CD1c-positive myeloid dendritic cell (primary cell): Measurements from ENCODE around the gene CDKL4.
"Not testable (repeated sequence)": the region's sequence is repeated elsewhere in the genome, so short reads cannot be mapped to it uniquely, and the experiment has no call there.

Experiments
- DNase-seq: peaks from one replicate; pipeline ENCODE4 v3.0.0-alpha.2; 2016; ENCODE audit errors: extremely low spot score

The CDKL4 gene

DNA sequence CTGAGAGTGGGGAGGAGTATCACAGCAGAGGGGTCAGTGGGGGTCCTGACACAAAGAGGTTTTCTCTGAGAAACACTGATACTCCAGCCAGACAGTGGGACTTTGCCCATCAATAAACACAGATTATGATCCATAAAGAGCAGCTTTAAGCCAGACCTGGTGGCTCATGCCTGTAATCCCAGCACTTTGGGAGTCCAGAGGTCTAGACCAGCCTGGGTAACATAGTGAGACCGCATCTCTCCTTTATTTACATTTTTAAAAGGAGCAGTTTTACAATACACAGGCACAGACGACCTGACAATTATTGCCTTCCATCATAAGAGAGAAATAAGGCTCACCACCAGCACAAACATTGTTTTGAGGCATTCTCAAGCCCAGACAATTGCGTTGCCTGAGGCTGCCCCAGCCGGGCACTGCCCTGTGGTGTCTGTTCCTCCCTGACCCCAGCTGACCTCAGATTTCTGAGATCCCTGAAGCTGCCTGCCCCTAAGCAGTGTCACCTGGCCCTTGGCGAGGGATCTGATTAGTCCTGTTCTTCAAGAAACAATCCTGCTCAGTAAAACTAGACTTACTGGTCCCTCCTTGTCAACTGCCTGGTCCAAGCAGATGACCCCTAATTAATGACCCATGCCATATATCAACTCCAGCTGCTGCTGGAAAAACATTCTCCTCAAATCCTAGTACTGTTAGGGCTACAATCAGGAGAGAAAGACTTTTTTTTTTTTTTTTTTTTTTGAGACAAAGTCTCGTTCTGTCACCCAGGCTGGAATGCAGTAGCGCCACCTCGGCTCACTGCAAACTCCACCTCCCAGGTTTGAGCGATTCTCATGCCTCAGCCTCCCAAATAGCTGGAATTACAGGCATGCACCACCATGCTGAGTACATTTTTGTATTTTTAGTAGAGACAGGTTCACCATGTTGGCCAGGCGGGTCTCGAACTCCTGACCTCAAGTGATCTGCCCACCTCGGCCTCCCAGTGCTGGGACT lies 63.5 kb downstream of the CDKL4 start:
- DNase-seq = no peak

DNA sequence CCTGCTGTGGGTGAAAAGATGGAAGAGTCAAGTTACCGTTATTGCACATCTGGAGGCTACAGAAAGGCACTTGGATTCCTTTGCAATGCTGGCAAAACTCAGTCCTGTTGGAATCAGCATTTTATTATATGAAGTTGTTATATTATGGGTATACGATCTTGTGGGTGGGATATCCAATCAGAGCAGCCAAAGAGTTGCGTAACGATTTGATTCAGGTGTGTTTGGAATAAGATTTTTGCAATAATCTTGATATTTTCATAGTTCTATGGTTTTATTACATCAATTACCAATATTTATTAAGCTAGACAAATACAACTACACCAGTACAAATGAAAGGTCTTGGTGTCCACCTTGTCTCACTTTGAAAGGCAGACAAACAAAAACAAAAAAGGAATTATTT lies 65.0 kb downstream of the CDKL4 start:
- no peak for DNase-seq

DNA sequence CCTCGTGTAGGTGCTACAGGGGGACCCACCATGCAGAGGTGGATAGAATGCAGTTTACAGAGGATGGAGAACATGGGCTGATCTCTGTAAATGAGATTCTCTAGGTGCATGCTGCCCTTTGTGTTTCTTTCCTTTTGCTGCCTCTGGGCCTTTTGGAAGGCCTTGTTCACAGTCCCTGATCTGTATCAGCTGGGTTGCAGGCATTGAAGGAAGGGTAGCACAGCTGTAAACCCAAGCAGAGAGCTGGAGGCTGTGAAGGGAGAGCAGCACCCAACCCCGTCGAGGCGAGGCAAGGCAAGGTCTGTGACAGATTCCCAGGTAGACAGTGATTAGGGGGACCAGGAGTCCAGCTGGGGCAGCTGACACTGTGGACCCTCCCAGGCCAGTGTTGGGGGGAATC lies 66.8 kb downstream of the CDKL4 start:
- no peak for DNase-seq

DNA sequence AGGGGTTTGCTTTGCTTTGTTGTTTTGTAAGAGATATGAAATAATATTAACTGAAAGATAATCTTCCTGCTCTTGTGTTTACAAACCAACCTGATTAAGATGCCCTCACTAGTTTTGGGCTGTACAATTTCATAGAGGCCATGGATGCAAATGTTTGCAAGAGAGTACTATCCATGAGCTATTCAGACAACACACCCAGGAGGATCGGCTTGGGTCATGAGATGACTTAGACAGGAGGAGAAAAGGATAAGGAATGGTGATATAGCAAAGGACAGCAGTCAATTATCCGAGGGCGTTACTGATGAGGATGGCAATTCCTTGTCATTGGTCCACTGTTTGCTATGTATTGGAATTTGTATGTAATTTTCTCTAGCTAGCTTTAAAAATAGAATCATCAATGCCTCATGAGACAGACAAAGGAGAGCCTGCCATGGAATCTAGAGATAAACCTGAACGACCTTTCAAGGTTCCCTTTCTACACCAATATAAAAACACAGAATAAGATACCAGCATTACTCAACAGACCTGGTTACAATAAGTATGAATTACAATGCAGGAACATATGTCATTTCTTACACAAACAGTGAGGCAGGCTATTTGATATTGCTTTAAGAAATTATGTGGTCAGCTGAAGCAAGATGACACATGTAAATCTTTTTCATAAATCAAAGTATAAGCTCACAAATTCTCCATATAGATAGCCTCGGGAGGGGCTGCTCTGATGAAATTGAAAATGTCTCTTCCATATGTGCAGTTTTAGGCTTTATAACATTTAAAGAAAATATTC lies 68.6 kb downstream of the CDKL4 start:
- no peak for DNase-seq

DNA sequence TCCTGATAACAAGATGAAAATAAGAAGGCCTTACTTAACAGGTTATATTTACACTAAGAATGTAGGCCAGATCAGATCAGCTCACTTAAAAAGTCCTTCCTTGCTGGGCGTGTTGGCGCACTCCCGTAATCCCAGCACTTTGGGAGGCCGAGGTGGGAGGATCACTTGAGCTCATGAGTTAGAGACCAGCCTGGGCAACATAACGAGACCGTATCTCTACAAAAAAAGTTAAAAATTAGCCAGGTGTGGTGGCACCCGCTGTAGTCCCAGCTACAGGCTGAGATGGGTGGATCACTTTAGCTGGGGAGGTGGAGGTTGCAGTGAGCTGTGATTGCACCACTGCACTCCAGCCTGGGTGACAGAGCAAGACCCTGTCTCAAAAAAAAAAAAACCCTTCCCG lies 69.7 kb downstream of the CDKL4 start:
- no peak for DNase-seq

DNA sequence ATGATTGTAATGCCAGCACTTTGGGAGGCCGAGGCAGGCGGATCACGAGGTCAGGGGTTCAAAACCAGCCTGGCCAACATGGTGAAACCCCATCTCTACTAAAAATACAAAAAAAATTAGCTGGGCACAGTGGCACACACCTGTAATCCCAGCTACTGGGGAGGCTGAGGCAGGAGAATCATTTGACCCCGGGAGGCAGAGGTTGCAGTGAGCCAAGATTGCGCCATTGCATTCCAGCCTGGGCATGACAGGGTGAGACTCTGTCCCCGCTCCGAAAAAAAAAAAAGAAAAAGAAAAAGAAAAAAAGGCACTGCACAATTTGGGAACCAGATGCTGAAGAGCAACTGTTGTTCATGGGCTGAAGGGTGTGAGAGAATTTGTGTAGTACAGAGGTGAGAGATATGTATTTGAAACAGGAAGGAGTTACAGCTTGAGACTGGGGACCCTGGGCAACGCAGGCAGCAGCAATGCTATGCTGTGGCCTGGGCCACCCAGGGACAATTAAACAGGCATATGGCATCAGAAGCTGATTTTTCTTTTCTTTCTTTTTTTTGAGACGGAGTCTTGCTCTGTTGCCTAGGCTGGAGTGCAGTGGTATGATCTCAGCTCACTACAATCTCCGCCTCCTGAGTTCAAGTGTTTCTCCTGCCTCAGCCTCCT lies 71.6 kb downstream of the CDKL4 start:
- DNase-seq = not testable (repeated sequence)

DNA sequence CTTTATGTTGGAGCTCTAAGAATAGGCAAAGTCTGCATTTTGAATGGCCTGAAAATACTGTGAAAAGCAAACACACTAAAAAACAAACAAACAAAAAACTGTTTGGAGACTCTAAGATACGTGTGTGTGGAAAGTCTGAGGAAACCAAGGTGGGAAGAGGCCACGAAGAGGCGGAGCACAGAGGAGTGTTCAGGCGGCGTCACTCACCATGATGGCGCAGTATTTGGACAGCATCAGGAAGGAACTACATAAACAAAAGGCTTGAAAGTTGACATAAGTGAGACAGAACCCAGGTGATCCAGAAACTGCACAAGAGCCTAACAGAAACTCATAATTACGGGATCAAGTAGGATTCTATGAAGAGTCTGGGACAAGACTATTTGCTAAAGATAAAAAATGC lies 72.1 kb downstream of the CDKL4 start:
- DNase-seq = no peak

GRCh38 chr2:39164089-39164488 lies 79.7 kb downstream of the CDKL4 start:
- DNase-seq = no peak

- DNase-seq = no peak
Observed at GRCh38 chr2:39160982-39161381, 82.8 kb downstream of the CDKL4 start.

GRCh38 chr2:39159283-39159682 lies 84.5 kb downstream of the CDKL4 start:
- no peak for DNase-seq

GRCh38 chr2:39158351-39158750 lies 85.4 kb downstream of the CDKL4 start:
- no peak for DNase-seq

- no peak for DNase-seq
Observed at GRCh38 chr2:39156846-39157245, 86.9 kb downstream of the CDKL4 start.

GRCh38 chr2:39156107-39156506 lies 87.7 kb downstream of the CDKL4 start:
- DNase-seq = no peak

- not testable (repeated sequence) for DNase-seq
Observed at GRCh38 chr2:39155573-39155972, 88.2 kb downstream of the CDKL4 start.

DNA sequence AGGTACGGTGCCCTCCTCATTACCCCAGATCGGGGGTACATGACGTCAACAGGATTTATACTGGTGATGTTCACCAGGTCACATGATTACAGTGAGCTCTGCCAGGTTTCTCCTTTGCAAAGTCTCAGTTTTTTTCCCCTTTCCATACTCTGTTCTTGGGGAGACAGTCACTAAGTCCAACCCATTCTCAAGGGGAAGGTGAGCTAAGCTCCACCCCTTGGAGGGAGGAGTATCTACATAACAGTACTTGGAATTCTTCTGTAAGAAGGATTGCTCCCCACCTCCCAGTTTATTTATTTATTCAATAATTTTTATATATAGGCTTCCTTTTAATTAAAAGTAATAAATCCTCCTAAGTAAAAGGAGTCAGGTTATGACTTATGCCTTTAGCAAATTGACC lies 88.8 kb downstream of the CDKL4 start:
- no peak for DNase-seq

DNA sequence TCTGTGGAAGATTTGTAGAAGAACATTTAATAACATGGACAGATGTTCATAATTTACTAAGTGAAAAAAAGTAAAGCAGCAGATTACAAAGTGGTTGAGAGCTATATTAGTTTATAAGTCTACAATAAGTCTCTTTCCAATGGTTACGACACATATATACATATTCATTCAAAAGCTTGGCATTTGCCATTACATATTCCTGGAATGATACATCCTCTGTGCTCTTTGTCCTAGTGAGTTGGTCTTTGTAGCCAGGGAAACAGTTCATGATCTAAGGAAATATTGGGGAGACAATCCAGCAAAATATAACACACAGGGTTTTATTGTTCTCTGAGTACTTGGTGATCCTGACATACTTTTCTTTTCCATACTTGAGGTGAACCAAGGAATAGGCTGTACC lies 90.5 kb downstream of the CDKL4 start:
- DNase-seq = no peak

- DNase-seq = no peak
Observed at GRCh38 chr2:39152504-39152903, 91.3 kb downstream of the CDKL4 start.

DNA sequence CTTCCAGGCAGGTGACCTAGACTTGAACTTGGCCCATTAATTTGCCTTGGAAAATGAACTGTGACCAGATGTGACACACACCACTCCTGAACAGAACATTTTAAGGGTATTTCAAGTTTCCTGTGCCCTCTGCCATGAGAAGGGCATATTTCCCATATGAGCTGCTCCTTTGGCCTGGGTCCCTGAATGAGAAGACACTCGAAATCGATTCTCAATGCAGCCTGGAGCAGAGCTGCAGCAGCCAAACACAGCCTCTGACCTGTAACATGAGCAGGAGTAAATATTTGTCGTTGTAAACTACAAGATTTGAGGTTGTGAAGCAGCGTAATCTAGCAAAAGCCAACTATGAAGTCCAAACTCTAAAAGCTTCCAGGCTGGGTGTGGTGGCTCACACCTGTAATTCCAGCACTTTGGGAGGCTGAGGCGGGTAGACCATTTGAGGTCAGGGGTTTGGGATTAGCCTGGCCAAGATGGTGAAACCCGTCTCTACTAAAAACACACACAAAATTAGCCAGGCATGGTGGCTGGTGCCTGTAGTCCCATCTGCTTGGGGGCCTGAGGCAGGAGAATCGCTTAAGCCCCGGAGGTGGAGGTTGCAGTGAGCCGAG lies 92.8 kb downstream of the CDKL4 start:
- no peak for DNase-seq

DNA sequence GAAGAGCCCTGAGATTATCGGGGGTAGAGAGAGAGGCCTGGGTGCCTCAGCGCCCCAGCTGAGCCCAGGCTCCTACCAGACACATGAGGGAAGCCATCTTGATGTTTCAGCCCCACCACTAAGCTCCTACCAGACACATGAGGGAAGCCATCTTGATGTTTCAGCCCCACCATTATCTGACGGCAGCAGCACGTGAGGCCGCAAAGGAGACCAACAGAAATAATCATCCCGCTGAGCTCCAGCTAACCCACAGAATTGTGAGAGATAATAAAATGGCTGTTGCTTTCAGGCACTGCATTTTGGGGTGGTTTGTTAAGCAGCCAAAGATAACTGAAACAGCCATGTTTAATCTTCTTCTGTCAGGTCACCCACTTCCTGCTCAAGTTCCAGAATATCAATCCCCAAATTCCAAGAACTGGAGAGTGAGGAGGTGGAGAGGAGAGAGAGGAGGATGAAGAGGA lies 93.6 kb downstream of the CDKL4 start:
- no peak for DNase-seq

DNA sequence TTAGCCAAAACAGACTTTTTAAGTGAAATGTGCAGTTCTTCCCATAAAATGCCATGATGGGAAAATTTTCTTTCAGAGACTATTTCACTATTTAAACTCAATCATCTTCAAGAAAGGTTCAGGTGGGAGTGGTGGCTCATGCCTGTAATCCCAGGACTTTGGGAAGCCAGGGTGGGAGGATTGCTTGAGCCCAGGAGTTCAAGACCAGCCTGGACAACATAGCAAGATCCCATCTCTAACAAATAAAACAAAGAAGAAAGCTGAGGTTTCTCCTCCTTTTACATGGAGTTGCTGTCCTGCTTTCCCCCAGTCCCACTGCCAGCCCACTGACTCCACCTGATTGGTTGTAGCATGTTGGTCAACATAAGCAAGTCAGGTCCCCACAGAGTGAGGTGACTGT lies 97.1 kb downstream of the CDKL4 start:
- DNase-seq = no peak

- no peak for DNase-seq
Observed at GRCh38 chr2:39145906-39146421, 97.8 kb downstream of the CDKL4 start.

GRCh38 chr2:39144416-39144815 lies 99.4 kb downstream of the CDKL4 start:
- DNase-seq = no peak
